ENCODE data around the gene VPREB1.
"Not testable (repeated sequence)": the region's sequence is repeated elsewhere in the genome, so short reads cannot be mapped to it uniquely, and the experiment has no call there.

The VPREB1 gene

GRCh38 chr22:22244316-22245250, at the start of gene VPREB1:
TSS of gene VPREB1 (plus strand) at chr22:22244786. CDS start at chr22:22244814, 28 bp downstream.
- intact Hi-C loops (cut with DNase I) = no loop called here
- DNase-seq = no peak

GRCh38 chr22:22194931-22195264, 49.7 kb upstream of the VPREB1 start:
- DNase-seq = no peak
- intact Hi-C loops (cut with DNase I) = no loop called here

- intact Hi-C loops (cut with DNase I) = no loop called here
- DNase-seq = peak; percentile 43 to 88 (median 73)
Measured at GRCh38 chr22:22195265-22196017, 49.1 kb upstream of the VPREB1 start.

- intact Hi-C loops (cut with DNase I) = no loop called here
Measured at GRCh38 chr22:22196018-22196533, 48.5 kb upstream of the VPREB1 start.

GRCh38 chr22:22196833-22197477, 47.6 kb upstream of the VPREB1 start:
- no peak for DNase-seq
- intact Hi-C loops (cut with DNase I) = no loop called here

More at GRCh38 chr22:22196018-22196533, 48.5 kb upstream of the VPREB1 start:
- no peak for DNase-seq

- DNase-seq = no peak
- intact Hi-C loops (cut with DNase I) = no loop called here
Measured at GRCh38 chr22:22197993-22198402, 46.6 kb upstream of the VPREB1 start.

GRCh38 chr22:22198751-22199150, 45.8 kb upstream of the VPREB1 start:
- intact Hi-C loops (cut with DNase I) = no loop called here
- DNase-seq = no peak

- intact Hi-C loops (cut with DNase I) = no loop called here
- no peak for DNase-seq
Measured at GRCh38 chr22:22199634-22200033, 45.0 kb upstream of the VPREB1 start.

GRCh38 chr22:22200569-22201184, 43.9 kb upstream of the VPREB1 start:
- intact Hi-C loops (cut with DNase I) = no loop called here
- no peak for DNase-seq

- DNase-seq = peak in 23 of 42 donors; percentile 14 to 75 (median 41)
- intact Hi-C loops (cut with DNase I) = no loop called here
Measured at GRCh38 chr22:22201185-22201929, 43.2 kb upstream of the VPREB1 start.

- intact Hi-C loops (cut with DNase I) = no loop called here
- DNase-seq = no peak
Measured at GRCh38 chr22:22201930-22202343, 42.6 kb upstream of the VPREB1 start.

- intact Hi-C loops (cut with DNase I) = no loop called here
- DNase-seq = no peak
Measured at GRCh38 chr22:22203048-22203971, 41.3 kb upstream of the VPREB1 start.

GRCh38 chr22:22207845-22208564, 36.6 kb upstream of the VPREB1 start:
- peak in 40 of 42 donors; percentile 17 to 82 (median 58) for DNase-seq
- intact Hi-C loops (cut with DNase I) = no loop called here

- DNase-seq = no peak
- intact Hi-C loops (cut with DNase I) = no loop called here
Measured at GRCh38 chr22:22208652-22209051, 35.9 kb upstream of the VPREB1 start.

GRCh38 chr22:22209080-22209640, 35.4 kb upstream of the VPREB1 start:
- DNase-seq; intact Hi-C loops (cut with DNase I): not testable (repeated sequence)

- intact Hi-C loops (cut with DNase I) = no loop called here
- DNase-seq = peak in 14 of 42 donors; percentile 2 to 60 (median 23)
Measured at GRCh38 chr22:22210375-22210774, 34.2 kb upstream of the VPREB1 start.

Data from head of caudate nucleus (tissue), 42 donors.